GM12801 (cell line): Measurements from ENCODE around the gene MRPL18.

Experiments used
- TF ChIP-seq, protein P1 (sequence below): IDR thresholded peaks from one replicate; pipeline ENCODE4 v1.5.1; 2011; ENCODE audit warnings: control low read depth; ENCODE audit not compliant: insufficient read length; ENCODE audit errors: extremely low read depth

Gene MRPL18

GRCh38 chr6:159790149-159790955 is at the start of gene MRPL18:
Gene MRPL18, plus strand, starts transcription at chr6:159790467. Its CDS starts 121 bp downstream, at chr6:159790588.
- TF ChIP-seq, protein P1, sequence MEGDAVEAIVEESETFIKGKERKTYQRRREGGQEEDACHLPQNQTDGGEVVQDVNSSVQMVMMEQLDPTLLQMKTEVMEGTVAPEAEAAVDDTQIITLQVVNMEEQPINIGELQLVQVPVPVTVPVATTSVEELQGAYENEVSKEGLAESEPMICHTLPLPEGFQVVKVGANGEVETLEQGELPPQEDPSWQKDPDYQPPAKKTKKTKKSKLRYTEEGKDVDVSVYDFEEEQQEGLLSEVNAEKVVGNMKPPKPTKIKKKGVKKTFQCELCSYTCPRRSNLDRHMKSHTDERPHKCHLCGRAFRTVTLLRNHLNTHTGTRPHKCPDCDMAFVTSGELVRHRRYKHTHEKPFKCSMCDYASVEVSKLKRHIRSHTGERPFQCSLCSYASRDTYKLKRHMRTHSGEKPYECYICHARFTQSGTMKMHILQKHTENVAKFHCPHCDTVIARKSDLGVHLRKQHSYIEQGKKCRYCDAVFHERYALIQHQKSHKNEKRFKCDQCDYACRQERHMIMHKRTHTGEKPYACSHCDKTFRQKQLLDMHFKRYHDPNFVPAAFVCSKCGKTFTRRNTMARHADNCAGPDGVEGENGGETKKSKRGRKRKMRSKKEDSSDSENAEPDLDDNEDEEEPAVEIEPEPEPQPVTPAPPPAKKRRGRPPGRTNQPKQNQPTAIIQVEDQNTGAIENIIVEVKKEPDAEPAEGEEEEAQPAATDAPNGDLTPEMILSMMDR: no peak

DNA sequence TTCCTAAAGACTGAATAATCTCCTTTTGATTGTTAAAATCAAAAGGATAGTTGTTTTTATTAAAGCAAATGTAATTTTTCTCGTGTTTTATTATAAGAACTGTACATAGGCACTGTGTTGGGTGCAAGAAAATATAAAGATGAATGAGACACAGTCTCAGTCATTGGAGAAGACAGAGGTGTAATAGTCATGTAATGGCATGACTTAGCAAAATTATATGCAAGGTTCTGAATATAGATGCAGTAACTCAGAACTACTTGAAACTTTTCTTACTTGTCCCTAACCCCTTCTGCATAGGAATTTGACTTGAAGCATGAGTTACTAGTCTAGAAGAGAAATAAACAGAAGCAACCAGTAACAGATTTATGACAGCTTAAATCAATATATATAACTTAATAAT is 48.1 kb upstream of the MRPL18 start:
- TF ChIP-seq, protein P1: no peak

- TF ChIP-seq, protein P1: no peak
These were observed 45.2 kb upstream of the MRPL18 start for GRCh38 chr6:159745081-159745480.

DNA sequence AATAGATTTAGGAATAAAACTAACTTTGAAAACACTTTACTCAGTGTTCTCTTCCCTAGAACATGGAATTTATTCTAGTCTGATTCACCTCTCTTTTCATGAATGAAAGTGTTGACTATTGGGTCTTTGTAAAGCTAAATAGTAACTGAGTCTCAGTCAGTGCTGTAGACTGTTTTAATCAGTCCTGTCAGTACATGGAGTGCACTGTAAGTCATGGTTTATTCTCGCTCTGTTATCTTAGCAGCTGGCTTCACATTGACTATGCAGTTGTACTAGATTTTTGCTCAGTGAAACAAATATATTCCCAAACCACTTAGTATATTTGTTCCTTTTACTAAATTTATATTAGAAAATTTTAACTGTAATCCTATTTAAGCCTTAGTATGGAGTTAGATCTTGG is 43.5 kb upstream of the MRPL18 start:
- TF ChIP-seq, protein P1: no peak

DNA sequence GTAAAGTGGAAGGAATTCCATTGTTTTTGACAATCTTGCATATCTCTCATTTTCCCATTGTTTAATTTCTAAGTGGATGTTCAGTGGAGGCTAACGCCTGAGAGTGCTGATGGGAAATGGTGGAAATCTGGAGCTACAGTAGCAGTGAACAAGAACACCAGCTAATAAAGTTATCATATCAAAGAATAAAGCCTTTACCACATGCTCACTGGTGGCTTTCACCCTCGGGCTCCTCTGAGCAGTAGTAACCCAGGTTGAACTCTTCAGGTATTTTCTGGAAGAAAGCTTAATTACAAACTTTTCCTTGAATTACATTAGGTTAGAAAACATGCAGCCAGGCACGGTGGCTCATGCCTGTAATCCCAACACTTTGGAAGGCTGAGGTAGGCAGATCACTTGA is 38.8 kb upstream of the MRPL18 start:
- TF ChIP-seq, protein P1: no peak

DNA sequence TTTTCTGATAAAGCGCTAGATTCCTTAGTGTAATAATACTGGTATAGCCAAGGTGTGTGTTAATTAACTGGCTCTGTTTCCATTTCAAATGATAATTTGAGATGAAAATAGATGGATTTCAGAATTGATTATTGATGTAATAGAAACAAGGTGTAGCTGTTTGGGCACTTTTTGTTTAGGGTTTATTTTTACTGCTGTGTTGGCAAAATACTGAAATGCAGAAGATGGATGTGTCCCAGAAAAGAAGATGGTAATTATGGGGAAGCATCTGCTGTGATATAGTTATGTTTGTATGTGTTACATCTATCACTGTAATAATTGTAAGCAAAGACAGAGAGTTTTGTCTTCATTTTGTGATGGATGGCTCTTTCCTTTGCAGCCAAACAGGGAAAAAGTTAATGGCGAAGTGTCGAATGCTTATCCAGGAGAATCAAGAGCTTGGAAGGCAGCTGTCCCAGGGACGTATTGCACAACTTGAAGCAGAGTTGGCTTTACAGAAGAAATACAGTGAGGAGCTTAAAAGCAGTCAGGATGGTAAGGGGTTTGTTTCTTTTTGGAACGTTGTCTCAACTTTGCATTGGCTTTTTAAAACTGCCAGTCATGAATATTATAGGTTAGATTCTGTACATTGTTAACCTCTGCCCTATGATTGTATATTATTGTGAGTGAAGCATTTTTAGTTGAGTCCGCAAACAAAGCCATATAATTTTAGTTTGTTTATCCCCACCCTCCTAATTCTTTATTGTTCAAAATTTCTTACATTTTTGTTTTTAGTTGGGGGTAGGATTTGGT is 37.0 kb upstream of the MRPL18 start:
- TF ChIP-seq, protein P1: no peak

GRCh38 chr6:159754401-159754800 is 35.9 kb upstream of the MRPL18 start:
- TF ChIP-seq, protein P1: no peak
